ENCODE measurements around the gene CAMK2N1. TPM values are rescaled to one million over a fixed set of nuclear protein-coding genes. Genes with fewer than 3 reads are reported as not detected.
A peak's percentile ranks its signal among the peaks of the same experiment; 100 is the strongest.

Gene CAMK2N1
- total and polyA plus RNA-seq, 2 of the 13 experiments (the other 11 are each of a cell fraction or from before 2014, with no cell fraction given): 38.0 to 38.6 TPM

DNA sequence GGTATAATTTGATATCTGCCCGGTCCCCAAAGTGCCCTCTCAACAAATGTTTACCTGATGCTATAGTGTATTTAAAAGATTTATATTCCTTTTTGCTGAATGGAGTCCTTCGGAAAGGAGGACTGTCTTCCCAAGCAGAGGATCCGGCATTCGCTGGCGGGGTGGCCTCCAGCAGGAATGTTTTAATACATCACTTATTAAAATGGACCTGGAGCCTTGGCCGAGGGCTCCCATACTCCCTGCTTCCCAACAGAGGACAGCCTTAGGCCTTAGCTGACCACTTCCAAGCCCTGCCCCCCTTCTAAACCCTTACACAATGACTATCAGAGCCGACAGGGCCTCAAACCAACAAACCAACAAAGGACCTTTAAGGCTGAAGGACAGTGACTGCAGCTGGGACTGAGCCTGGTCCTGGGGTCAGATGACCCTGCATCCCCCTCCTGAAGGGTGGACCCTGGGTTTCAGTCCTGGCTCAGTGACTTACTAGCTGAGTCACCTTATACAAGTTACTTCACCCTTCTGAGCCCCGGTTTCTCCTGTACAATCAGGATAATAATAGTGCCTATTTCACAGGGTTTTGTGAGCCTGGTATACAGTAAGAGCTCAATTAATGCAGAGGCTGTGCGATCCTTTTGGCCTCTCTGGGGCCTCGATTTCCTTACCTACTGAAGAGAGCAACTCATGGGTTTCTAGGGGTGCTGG lies 5.6 kb downstream of the CAMK2N1 start (continued):
- TF ChIP-seq ISL2 (CRISPR knock-in tag; IDR thresholded peaks at IDR 0.05) (peak; percentile 85), KDM6A (CRISPR knock-in tag; IDR thresholded peaks at IDR 0.05; ENCODE audit: low read depth) (peak; percentile 98), SIN3A (IDR thresholded peaks at IDR 0.05; ENCODE audit: borderline replicate concordance, low read depth, low read length) (0 out of 2 replicates have a peak, but pooled peaks have one; percentile 53), BCL6 (CRISPR knock-in tag; IDR thresholded peaks at IDR 0.05) (peak; percentile 73), RAD21 (CRISPR knock-in tag; IDR thresholded peaks at IDR 0.05) (peak; percentile 39), ZNF761 (CRISPR knock-in tag; conservative IDR thresholded peaks at IDR 0.05) (0 out of 2 replicates have a peak, but pooled peaks have one; percentile 10), ZNF780A (CRISPR knock-in tag; IDR thresholded peaks at IDR 0.05) (peak; percentile 77; the same call in 1 of the 2 replicates), IRF2 (CRISPR knock-in tag; IDR thresholded peaks at IDR 0.05) (peak; percentile 87), ZC3H4 (CRISPR knock-in tag; IDR thresholded peaks at IDR 0.05; ENCODE audit: borderline replicate concordance) (no peak), SOX13 (IDR thresholded peaks at IDR 0.05) (peak; percentile 88), SOX13 (CRISPR knock-in tag; conservative IDR thresholded peaks at IDR 0.05 in 1 of 2, IDR thresholded peaks at IDR 0.05 in 1 of 2) (peak in 1 of 2 experiments; percentile 98; a peak in 3 of 4 replicates), ARNT2 (CRISPR knock-in tag; IDR thresholded peaks at IDR 0.05; ENCODE audit: low read depth) (peak; percentile 54; the same call in 1 of the 2 replicates), REPIN1 (CRISPR knock-in tag; IDR thresholded peaks at IDR 0.05; ENCODE audit: borderline replicate concordance, low read depth) (peak; percentile 85; the same call in 1 of the 2 replicates), NR2C2 (CRISPR knock-in tag; IDR thresholded peaks at IDR 0.05; ENCODE audit: borderline replicate concordance) (peak; percentile 52), SOX6 (IDR thresholded peaks at IDR 0.05) (no peak), SOX6 (CRISPR knock-in tag; IDR thresholded peaks at IDR 0.05) (peak; percentile 98), ZNF816 (CRISPR knock-in tag; IDR thresholded peaks at IDR 0.05; ENCODE audit: borderline replicate concordance) (0 out of 2 replicates have a peak, but pooled peaks have one; percentile 66)
- TF ChIP-seq, protein P1, sequence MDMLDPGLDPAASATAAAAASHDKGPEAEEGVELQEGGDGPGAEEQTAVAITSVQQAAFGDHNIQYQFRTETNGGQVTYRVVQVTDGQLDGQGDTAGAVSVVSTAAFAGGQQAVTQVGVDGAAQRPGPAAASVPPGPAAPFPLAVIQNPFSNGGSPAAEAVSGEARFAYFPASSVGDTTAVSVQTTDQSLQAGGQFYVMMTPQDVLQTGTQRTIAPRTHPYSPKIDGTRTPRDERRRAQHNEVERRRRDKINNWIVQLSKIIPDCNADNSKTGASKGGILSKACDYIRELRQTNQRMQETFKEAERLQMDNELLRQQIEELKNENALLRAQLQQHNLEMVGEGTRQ (IDR thresholded peaks at IDR 0.05; ENCODE audit: low read depth, low read length): peak; percentile 8; the same call in 1 of the 2 replicates
- TF ChIP-seq, protein P1 (CRISPR knock-in tag; IDR thresholded peaks at IDR 0.05; ENCODE audit: borderline replicate concordance): no peak; the same call in 1 of the 2 replicates
- TF ChIP-seq, protein P2, sequence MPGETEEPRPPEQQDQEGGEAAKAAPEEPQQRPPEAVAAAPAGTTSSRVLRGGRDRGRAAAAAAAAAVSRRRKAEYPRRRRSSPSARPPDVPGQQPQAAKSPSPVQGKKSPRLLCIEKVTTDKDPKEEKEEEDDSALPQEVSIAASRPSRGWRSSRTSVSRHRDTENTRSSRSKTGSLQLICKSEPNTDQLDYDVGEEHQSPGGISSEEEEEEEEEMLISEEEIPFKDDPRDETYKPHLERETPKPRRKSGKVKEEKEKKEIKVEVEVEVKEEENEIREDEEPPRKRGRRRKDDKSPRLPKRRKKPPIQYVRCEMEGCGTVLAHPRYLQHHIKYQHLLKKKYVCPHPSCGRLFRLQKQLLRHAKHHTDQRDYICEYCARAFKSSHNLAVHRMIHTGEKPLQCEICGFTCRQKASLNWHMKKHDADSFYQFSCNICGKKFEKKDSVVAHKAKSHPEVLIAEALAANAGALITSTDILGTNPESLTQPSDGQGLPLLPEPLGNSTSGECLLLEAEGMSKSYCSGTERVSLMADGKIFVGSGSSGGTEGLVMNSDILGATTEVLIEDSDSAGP (CRISPR knock-in tag; IDR thresholded peaks at IDR 0.05; ENCODE audit: borderline replicate concordance): peak; percentile 64
- TF ChIP-seq, protein P3, sequence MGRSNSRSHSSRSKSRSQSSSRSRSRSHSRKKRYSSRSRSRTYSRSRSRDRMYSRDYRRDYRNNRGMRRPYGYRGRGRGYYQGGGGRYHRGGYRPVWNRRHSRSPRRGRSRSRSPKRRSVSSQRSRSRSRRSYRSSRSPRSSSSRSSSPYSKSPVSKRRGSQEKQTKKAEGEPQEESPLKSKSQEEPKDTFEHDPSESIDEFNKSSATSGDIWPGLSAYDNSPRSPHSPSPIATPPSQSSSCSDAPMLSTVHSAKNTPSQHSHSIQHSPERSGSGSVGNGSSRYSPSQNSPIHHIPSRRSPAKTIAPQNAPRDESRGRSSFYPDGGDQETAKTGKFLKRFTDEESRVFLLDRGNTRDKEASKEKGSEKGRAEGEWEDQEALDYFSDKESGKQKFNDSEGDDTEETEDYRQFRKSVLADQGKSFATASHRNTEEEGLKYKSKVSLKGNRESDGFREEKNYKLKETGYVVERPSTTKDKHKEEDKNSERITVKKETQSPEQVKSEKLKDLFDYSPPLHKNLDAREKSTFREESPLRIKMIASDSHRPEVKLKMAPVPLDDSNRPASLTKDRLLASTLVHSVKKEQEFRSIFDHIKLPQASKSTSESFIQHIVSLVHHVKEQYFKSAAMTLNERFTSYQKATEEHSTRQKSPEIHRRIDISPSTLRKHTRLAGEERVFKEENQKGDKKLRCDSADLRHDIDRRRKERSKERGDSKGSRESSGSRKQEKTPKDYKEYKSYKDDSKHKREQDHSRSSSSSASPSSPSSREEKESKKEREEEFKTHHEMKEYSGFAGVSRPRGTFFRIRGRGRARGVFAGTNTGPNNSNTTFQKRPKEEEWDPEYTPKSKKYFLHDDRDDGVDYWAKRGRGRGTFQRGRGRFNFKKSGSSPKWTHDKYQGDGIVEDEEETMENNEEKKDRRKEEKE (IDR thresholded peaks at IDR 0.05): no peak
- TF ChIP-seq, protein P4, sequence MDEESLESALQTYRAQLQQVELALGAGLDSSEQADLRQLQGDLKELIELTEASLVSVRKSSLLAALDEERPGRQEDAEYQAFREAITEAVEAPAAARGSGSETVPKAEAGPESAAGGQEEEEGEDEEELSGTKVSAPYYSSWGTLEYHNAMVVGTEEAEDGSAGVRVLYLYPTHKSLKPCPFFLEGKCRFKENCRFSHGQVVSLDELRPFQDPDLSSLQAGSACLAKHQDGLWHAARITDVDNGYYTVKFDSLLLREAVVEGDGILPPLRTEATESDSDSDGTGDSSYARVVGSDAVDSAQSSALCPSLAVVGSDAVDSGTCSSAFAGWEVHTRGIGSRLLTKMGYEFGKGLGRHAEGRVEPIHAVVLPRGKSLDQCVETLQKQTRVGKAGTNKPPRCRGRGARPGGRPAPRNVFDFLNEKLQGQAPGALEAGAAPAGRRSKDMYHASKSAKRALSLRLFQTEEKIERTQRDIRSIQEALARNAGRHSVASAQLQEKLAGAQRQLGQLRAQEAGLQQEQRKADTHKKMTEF (CRISPR knock-in tag; IDR thresholded peaks at IDR 0.05): peak; percentile 83
